ENCODE data around the gene TLR9.

DNA sequence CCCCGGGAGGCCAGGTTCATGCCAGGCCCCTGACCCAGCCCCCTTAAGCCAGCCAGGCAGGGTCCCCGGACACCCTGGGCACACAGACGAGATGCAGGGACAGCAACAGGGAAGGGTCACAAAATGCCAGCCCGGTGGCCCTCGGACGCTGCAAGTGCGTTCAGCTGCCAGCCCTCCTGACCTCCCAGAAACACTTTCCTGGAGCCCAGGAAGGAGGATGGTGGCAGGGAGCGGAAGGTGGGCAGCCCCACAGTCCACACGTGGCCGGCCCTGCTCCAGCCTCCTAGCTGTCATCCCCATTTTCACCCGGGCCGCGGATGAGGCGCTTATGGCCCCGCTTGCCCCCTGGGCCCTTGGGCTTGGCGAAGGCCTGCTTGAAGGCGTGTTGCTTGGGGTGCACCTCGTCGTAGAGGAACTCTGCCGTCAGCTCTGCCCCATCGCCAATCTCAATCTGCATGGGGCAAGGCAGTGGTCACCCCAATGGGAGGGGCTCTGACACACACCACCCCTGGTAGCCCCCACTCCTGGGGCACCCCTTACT is 3.4 kb upstream of the TLR9 start:
- TF ChIP-seq POLR2A (IDR thresholded peaks at IDR 0.05) = no peak
- TF ChIP-seq CTCF (IDR thresholded peaks at IDR 0.05) = no peak
- TF ChIP-seq POLR2AphosphoS5 (IDR thresholded peaks at IDR 0.05; ENCODE audit: insufficient read depth in 1 of 2, low read depth in 1 of 2) = no peak

All from vagina (tissue), 2 donors.